Brain pericyte (primary cell): Measurements from ENCODE around the gene C2orf72.

ENCODE experiments used
- DNase-seq: peaks from one replicate; pipeline ENCODE4 v3.0.0-alpha.2; 2012; ENCODE audit warnings: low read depth, low spot score

Gene C2orf72

GRCh38 chr2:231069379-231070054, 32.2 kb downstream of the C2orf72 start:
- no peak for DNase-seq

GRCh38 chr2:231084565-231084964, 47.2 kb downstream of the C2orf72 start:
- DNase-seq: no peak

GRCh38 chr2:231088754-231089153, 51.4 kb downstream of the C2orf72 start:
- no peak for DNase-seq

GRCh38 chr2:231093933-231094332, 56.6 kb downstream of the C2orf72 start:
- DNase-seq: no peak

- DNase-seq: no peak
Measured at GRCh38 chr2:231094736-231095346, 57.5 kb downstream of the C2orf72 start.
